HG03060 (cell line): Measurements from ENCODE around the gene SELENOO.

Experiments used
- ATAC-seq: cut with Tn5 transposase; IDR thresholded peaks from one replicate; pipeline ENCODE4 v1.9.1; 2021; ENCODE audit warnings: low read depth, moderate number of reproducible peaks; ENCODE audit not compliant: unreplicated experiment

The SELENOO gene

GRCh38 chr22:50250555-50251476, 50.0 kb downstream of the SELENOO start, which contains the start of gene HDAC10:
Gene HDAC10, minus strand, starts transcription at chr22:50251265. Its CDS starts 233 bp downstream, at chr22:50251032.
- no peak for ATAC-seq

GRCh38 chr22:50251477-50252081, 50.8 kb downstream of the SELENOO start:
- no peak for ATAC-seq

DNA sequence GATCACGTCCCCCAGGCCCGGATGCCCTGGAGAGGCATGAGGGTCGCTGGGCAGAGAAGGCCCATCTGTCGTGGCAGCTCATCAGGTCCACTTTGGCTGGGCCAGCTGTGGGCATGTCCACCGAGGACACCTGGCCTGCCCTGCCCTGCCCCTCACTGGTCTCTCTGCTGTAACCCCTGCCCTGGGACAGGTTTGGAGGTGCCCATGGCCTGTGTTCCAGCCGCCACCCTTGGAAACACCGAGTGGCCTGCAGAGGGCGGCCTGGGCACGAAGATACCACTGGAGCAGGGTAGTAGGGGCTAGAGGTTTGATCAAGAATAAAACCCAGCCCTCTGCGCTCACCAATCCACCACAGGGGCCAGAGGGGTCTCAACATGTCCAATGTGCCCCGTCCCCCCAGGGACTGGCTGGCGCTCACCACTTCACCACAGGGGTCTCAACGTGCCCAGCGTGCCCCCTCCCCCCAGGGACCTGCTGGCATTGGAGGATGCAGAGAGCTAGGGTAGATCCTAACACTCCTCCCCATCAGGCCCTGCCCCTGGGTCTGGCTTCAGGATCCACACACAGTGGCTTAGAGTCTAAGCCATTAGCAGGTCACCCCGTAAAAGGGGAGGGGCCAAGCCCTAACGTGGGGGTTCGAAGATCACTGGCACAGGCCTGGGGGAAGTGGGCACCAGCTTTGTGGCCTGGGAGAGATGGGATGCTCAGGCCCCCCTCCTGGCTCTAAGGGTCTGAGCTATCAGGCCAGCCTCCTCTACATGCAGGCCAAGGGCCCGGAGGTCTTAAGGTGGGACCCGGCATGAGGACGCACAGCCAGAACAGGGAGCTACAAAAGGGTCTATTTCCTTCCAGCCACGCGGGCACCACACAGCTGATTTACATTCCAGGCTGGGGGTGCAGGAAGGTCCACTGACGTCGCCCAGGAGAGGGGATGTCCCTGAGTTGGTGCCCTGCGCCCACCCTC, 51.6 kb downstream of the SELENOO start:
- no peak for ATAC-seq

DNA sequence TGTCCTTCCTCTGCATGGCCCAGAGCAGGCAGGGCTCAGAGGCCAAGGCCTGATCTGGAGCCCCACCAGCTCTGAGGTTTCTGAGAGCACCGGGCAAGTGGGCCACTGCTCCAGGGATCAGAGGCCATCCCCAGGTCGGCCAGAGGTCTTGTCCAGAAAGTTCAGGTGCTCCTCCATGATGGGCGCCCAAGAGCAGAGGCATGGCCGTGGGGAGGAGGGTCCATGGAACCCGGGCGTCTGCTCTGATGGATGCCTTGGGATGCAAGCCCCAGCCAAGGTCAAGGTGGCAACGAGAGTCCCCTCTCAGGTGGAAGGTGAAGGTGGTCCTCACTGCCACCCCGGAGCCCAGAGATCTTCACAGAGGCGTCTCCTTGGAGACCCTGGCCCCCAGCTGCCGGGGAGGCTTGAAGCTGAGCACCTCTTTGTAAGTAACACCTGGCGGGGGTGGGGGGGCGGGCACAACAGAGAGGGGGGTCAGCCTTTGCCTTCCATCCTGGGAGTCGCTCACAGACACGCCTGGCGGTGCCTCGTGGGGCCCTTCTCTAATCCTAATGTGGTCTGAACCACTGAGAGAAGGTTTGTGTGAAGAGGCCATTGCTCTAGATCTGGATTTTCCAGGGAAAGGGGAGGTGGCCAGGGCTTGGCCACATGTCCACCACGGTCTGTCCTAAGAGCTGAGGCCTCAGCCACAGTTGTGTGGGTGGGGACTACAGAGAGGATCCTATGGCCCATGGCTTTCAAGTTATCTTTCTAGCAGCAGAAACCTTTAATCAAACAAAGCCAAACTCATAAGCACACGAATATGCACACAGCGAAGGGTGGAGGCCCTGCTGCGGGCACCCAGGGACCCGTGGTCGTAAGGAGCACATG, 52.5 kb downstream of the SELENOO start:
- ATAC-seq: no peak

DNA sequence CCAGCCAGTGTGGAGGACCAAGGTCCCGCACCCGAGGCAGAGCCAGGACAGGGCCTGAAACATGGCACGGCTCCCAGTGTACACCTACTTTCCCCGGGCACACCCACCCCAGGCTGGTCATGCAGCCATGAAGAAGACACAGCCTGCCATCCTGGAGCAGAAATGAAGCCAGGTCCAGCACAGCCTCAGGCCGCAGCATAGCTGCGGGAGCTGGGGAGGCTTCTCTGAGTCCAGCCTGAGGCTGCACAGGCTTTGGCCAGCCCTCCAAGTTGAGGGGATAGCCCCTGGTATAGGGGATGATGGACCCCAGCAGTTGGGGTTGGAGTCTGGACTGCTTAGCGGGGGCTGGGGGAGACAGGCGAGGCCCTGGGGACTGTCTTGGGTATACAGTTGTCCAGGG, 53.1 kb downstream of the SELENOO start:
- ATAC-seq: no peak

- no peak for ATAC-seq
Measured at GRCh38 chr22:50255099-50255498, 54.3 kb downstream of the SELENOO start.

DNA sequence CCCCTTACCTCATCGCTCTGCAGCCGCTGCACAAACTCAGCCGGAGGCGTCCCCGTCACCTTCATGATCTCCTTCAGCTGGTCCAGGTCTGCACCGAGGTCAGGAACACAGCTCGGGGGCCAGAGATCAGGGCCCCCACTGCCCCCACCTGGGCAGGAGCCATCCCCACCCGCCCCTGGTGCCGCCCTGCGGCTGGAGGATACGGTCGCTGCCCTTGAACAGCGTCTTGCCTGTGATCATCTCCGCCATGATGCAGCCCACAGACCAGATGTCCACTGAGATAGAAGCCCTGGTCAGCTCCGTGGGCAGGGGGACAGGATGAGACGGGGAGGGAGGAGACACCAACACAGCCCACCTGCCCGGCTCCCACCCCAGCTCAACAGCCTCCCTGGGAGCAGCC, 54.8 kb downstream of the SELENOO start:
- ATAC-seq: no peak

DNA sequence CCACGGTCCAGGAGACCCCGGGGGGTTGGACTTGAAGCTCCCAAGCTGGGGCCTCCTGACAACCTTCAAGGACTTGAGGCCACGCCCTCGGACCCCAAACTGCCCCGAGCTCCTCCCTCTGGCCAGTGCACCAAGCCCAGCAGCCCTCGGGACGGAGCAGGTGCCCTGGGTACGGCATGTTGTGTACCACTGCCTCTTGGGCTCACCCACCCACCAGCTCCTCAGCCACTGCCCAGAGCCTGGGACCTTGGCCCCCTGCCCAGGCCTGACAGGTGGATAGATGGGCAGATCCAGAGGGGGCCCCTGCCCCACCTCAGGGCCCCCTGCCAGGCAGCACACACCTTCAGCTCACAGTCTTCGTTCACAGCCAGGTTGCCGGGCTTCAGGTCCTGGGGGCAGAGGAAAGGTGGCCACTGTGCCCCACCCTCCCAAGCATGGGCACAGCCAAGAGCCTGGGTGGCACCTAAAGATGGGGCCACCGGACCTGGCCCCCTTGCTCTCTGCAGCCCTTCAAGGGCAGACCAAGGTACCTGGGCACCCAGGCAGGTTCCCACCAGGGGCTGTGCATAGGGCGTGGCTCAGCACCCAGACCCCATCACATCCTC, 55.5 kb downstream of the SELENOO start:
- no peak for ATAC-seq

- ATAC-seq: no peak
Measured at GRCh38 chr22:50257041-50257440, 56.2 kb downstream of the SELENOO start.

- ATAC-seq: no peak
Measured at GRCh38 chr22:50257451-50258360, 56.9 kb downstream of the SELENOO start.

DNA sequence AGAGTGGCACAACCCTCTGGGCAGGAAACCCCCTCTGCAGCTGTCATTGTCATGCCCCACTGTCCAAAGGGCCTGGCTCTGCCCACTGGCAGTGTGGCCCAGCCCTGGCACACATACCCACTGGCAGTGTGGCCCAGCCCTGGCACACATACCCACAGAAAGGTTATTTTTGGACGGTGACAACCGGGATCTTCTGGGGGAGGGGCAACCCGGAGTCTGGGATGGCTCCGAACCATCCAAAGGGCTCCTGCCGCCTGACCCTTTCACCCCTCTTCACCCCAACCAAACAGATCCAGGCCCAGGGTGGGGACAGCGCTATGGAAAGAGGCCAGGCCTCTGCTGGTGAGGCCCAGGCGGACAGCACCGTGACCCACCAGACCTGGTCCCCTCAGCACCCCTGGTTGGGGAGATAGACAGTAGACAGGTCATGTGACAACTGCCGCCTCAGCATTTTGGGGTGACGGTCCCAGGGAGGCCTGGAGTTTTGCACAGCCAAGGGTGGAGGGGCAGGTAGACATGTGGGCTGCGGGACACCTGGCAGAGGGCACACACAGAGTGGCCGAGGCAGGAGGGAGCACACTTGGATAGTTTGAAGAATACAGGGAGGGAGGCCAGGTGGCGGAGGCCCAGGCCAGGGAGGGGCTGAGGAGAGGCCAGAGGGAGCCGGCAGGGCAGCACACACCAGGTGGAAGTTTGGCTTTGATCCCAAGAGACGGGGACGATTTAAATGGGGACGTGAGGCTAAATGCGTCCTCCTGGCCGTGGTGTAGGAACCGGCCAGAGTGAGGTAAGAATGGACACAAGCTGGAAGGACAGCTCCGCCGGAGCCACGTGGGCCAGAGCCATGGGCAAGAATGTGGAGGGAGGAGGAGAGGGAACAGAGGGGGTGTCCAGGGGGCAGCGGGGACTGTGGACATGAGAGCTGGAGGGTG, 57.8 kb downstream of the SELENOO start:
- ATAC-seq: no peak

DNA sequence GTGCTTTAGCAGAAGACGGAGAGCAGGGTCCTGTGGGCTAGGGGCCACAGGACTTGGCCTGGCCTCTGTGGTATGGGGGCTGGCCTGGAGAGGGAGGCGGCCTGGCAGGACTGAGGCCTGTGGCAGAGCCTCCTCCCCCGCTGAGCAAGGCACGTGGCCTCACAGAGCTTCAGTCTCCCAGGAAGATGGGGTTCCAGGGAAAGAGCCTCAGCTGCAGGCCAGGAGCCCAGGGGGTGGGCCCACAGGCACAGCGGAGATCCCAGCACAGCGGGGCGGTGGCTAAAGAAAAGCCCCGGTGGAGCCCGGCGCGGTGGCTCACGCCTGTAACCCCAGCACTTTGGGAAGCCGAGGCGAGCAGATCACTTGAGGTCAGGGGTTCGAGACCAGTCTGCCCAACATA, 58.5 kb downstream of the SELENOO start:
- ATAC-seq: no peak

- no peak for ATAC-seq
Measured at GRCh38 chr22:50260434-50260800, 59.6 kb downstream of the SELENOO start.

DNA sequence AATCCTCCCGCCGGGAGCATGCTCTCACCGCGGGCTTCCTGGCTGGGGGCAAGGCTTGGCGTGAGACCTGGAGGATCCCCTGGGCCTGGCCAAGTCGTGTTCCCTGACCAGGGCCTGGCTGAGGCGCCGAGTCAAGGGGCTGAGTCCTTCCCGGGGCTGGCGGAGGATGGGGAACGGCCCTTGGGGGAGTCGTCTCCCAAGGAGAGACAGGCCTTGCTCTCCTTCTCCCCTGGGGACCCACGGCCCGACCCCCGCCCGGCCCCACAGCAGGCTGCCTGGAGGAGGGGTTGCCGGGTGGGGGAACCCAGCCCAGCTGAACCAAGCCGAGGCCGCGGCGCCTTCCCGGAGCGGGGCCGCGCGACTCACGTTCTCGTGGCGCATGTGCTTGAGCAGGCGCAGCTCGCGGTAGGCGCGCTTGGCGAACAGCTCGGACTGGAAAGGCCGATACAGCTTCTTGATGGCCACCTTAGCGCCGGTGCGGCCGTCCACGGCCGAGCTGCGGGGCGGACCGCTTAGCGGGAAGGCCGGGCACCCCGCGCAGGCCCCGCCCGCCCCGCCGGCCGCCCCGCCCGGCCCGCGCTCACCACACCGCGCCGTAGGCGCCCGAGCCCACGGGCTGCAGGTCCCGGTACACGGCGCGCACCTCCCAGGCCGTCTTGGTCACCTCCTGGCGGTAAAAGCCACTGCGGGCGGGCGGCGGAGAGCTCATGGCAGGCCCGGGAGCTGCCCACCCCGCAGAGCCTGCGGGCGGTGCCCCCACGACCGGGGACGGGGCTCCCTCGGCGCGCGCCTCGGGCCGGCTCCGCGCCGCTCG, 60.2 kb downstream of the SELENOO start:
- no peak for ATAC-seq

DNA sequence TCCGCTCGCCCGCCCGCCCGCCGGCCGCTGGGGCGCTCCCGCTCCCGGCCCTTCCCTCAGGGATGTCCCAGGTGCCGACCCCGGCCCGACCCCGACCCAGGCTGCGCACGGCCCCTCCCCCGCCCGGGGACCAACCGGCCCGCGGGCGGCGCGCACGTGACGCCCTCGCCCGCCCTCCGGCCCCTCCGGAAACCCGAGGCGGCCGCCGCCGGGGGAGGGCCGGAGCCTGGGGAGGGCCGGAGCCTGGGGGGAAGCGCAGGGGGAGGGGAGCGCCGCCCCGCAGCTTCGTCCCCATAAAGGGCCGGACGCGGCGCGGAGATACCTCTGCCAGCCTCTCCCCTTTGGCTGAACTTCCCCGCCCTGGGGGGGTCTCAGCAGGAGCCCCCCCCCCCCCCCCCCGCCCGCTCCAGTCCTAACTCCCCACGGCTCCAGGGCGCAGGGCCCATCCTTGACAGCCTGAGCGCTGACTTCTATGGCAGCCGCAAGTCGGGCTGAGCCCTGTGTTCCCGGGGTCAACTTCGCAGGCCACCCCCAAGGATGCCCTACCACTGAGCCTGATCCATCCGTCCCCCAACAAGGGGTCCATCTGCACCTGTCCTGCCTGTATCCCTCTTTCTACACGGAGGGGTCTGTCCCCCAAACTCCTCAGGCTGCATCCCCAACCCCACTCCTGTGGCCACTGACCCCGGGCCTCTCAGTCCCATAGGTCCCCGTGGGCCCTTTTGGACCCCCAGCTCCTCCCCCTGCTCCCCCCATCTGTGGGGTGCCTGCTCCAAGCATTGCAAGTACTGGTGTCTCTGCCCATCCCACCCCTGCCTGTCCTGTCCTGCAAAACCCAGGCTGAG, 61.0 kb downstream of the SELENOO start, which contains the start of gene MAPK12:
MAPK12 (minus strand) TSS at position 69 of the 845 bp plus-strand sequence. CDS start 174 bp downstream, outside the sequence.
- no peak for ATAC-seq
